KBM-7 (cell line): ENCODE results near the gene NIPAL3.

Experiments
- DNase-seq: peaks from one replicate; pipeline ENCODE4 v3.0.0-alpha.2; 2015
- in situ Hi-C: fragments of 300-500 bp; cut with MboI; formaldehyde crosslinking; loops from 2 replicates; pipeline ENCODE4 v1.14.3; 2020; ENCODE audit warnings: low sequenced_read_pairs, low pct_unique_long_range_greater_than_20kb, mixed read lengths

The NIPAL3 gene

GRCh38 chr1:24415334-24415909, at the start of gene NIPAL3:
Gene NIPAL3, plus strand, starts transcription at chr1:24415802. Its CDS starts 3,746 bp downstream, at chr1:24419548.
- peak; percentile 98 for DNase-seq
- in situ Hi-C loops: no loop called here

- in situ Hi-C loops: no loop called here
- DNase-seq: no peak
Measured at GRCh38 chr1:24366707-24367106, 48.9 kb upstream of the NIPAL3 start.

- DNase-seq: no peak
- in situ Hi-C loops: no loop called here
Measured at GRCh38 chr1:24369199-24369598, 46.4 kb upstream of the NIPAL3 start.

GRCh38 chr1:24369801-24370200, 45.8 kb upstream of the NIPAL3 start:
- in situ Hi-C loops: no loop called here
- no peak for DNase-seq

- no peak for DNase-seq
- in situ Hi-C loops: no loop called here
Measured at GRCh38 chr1:24373044-24373443, 42.6 kb upstream of the NIPAL3 start.

GRCh38 chr1:24373710-24374109, 41.9 kb upstream of the NIPAL3 start:
- in situ Hi-C loops: no loop called here

GRCh38 chr1:24374891-24375786, 40.5 kb upstream of the NIPAL3 start:
- DNase-seq: no peak
- in situ Hi-C loops: no loop called here

More at GRCh38 chr1:24373710-24374109, 41.9 kb upstream of the NIPAL3 start:
- no peak for DNase-seq

- no peak for DNase-seq
- in situ Hi-C loops: loop anchor here (10.0 kb wide), 1 partner anchor 175 kb away; no protein-coding TSS in a partner anchor
Measured at GRCh38 chr1:24379733-24380315, 35.8 kb upstream of the NIPAL3 start.

GRCh38 chr1:24380508-24380907, 35.1 kb upstream of the NIPAL3 start:
- DNase-seq: no peak
- in situ Hi-C loops: loop anchor here (10.0 kb wide), 1 partner anchor 176 kb away; no protein-coding TSS in a partner anchor

- in situ Hi-C loops: loop anchor here (10.0 kb wide), 1 partner anchor 176 kb away; no protein-coding TSS in a partner anchor
- DNase-seq: no peak
Measured at GRCh38 chr1:24381256-24381655, 34.3 kb upstream of the NIPAL3 start.

GRCh38 chr1:24382165-24382577, 33.4 kb upstream of the NIPAL3 start:
- in situ Hi-C loops: loop anchor here (10.0 kb wide), 1 partner anchor 177 kb away; no protein-coding TSS in a partner anchor
- no peak for DNase-seq

- in situ Hi-C loops: loop anchor here (10.0 kb wide), 1 partner anchor 179 kb away; no protein-coding TSS in a partner anchor
Measured at GRCh38 chr1:24383381-24383940, 32.1 kb upstream of the NIPAL3 start.

GRCh38 chr1:24384251-24385090, 31.1 kb upstream of the NIPAL3 start:
- no peak for DNase-seq
- in situ Hi-C loops: loop anchor here (10.0 kb wide), 1 partner anchor 180 kb away; no protein-coding TSS in a partner anchor

More at GRCh38 chr1:24383381-24383940, 32.1 kb upstream of the NIPAL3 start:
- DNase-seq: no peak

GRCh38 chr1:24385160-24385940, 30.3 kb upstream of the NIPAL3 start:
- in situ Hi-C loops: loop anchor here (10.0 kb wide), 1 partner anchor 181 kb away; no protein-coding TSS in a partner anchor
- peak; percentile 15 for DNase-seq

- DNase-seq: no peak
- in situ Hi-C loops: loop anchor here (10.0 kb wide), 1 partner anchor 181 kb away; no protein-coding TSS in a partner anchor
Measured at GRCh38 chr1:24386241-24386640, 29.4 kb upstream of the NIPAL3 start.

GRCh38 chr1:24386931-24387330, 28.7 kb upstream of the NIPAL3 start:
- in situ Hi-C loops: loop anchor here (10.0 kb wide), 1 partner anchor 182 kb away; no protein-coding TSS in a partner anchor
- DNase-seq: no peak

- DNase-seq: no peak
- in situ Hi-C loops: loop anchor here (10.0 kb wide), 1 partner anchor 183 kb away; no protein-coding TSS in a partner anchor
Measured at GRCh38 chr1:24387636-24388175, 27.9 kb upstream of the NIPAL3 start.
